ENCODE data around the gene DGKB. TPM values are rescaled to one million over a fixed set of nuclear protein-coding genes. Genes with fewer than 3 reads are reported as not detected.

The DGKB gene
- total RNA-seq, 1 experiment from 2014 or later, result not detected

DNA sequence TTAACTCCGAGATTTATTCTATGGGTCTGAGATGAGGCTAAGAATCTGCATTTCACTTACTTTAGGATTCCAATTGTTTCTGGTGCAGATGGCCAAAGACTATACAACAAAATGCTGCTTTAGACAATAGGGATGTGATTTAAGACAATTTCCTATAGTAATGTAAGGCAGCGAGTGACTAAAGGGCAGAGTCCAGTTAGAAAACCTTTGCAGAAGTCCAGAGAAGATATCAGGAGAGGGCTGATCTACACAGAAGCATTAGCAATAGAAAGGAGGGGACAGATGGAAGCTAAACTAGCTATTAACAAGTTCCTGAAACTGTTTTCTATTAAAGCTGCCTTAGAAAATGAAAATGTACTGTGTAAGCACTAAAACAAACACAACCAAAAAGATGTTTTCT is 398.9 kb downstream of the DGKB start:
- DNase-seq (ENCODE audit: low spot score), result no peak
- POLR2A ChIA-PET (ENCODE audit: low non-redundant PET), result no interaction called here
- no TSS peak for BruUV-seq (replicated peaks)
- Histone ChIP-seq H3K27ac (ENCODE audit: low read depth, low read length, poor library complexity, severe bottlenecking) (no peak overlapping the region), H3K27me3 (replicated peaks; ENCODE audit: insufficient read depth, low read depth, low read length, poor library complexity) (peaks cover 5% of the 10 kb centered on the region), H3K9me3 (ENCODE audit: low read depth, low read length, poor library complexity, severe bottlenecking) (no peaks in the 10 kb centered on the region), H3K36me3 (ENCODE audit: insufficient read depth, low read length, poor library complexity, severe bottlenecking) (no peaks in the 10 kb centered on the region), H3K4me3 (ENCODE audit: low read depth, low read length, poor library complexity, severe bottlenecking) (no peak overlapping the region), H3K4me1 (ENCODE audit: insufficient read depth, low read length, poor library complexity, severe bottlenecking) (no peaks in the 10 kb centered on the region)
- CTCF ChIA-PET, result no interaction called here
- intact Hi-C loops (cut with micrococcal nuclease; ENCODE audit: unreplicated experiment), result no loop called here
- TF ChIP-seq CTCF (conservative IDR thresholded peaks at IDR 0.05; ENCODE audit: low read depth, low read length) (no peak), EZH2 (IDR thresholded peaks at IDR 0.05; ENCODE audit: borderline replicate concordance, low read depth, low read length, poor library complexity, severe bottlenecking) (no peak)

DNA sequence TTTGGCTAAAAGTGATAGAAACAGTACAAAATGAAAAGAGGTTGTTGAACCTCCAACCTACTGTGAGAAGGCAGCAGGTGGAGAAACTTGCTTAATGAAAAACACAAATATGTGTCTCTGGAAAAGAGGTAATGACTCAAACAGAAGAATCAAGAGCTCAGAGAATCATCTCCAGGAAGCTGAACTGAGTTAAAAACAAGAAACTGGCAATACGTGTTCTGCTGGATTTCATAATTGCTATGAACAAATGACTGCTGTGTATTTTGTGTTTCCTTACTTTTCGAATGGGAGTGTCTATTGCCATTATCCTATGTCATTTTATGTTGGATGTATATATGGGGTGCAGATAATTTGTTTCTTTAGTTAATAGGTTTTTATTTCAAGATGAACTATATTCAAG is 401.1 kb downstream of the DGKB start:
- Histone ChIP-seq H3K4me3 (ENCODE audit: low read depth, low read length, poor library complexity, severe bottlenecking) (no peak overlapping the region), H3K9me3 (ENCODE audit: low read depth, low read length, poor library complexity, severe bottlenecking) (no peaks in the 10 kb centered on the region), H3K27ac (ENCODE audit: low read depth, low read length, poor library complexity, severe bottlenecking) (no peak overlapping the region), H3K4me1 (ENCODE audit: insufficient read depth, low read length, poor library complexity, severe bottlenecking) (no peaks in the 10 kb centered on the region), H3K27me3 (replicated peaks; ENCODE audit: insufficient read depth, low read depth, low read length, poor library complexity) (peaks cover 5% of the 10 kb centered on the region), H3K36me3 (ENCODE audit: insufficient read depth, low read length, poor library complexity, severe bottlenecking) (no peaks in the 10 kb centered on the region)
- no peak for DNase-seq (ENCODE audit: low spot score)
- intact Hi-C loops (cut with micrococcal nuclease; ENCODE audit: unreplicated experiment), result no loop called here
- CTCF ChIA-PET, result no interaction called here
- POLR2A ChIA-PET (ENCODE audit: low non-redundant PET), result no interaction called here
- no peak for TF ChIP-seq EZH2 (IDR thresholded peaks at IDR 0.05; ENCODE audit: borderline replicate concordance, low read depth, low read length, poor library complexity, severe bottlenecking)
- TF ChIP-seq CTCF (conservative IDR thresholded peaks at IDR 0.05; ENCODE audit: low read depth, low read length), result no peak
- no TSS peak for BruUV-seq (replicated peaks)

DNA sequence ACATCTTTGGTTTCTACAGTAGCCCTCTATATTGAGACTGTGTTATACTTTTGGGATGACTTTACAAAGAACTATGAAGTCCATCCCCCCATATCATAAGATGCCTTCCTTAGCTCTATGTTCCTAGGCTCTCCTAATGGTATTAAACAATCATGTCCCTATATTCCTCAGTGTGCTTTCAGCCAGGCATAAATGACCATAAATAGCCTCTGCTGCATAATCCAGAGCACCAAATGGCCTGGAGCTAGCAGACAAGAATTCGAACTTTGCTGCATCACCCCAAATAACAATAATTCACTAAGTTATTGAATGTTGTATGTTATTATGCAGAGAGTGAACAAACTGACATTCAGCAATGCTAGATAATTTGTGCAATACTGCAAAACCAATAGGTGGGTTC is 405.2 kb downstream of the DGKB start:
- CTCF ChIA-PET, result no interaction called here
- no peak for DNase-seq (ENCODE audit: low spot score)
- TF ChIP-seq CTCF (conservative IDR thresholded peaks at IDR 0.05; ENCODE audit: low read depth, low read length), result no peak
- Histone ChIP-seq H3K27ac (ENCODE audit: low read depth, low read length, poor library complexity, severe bottlenecking) (no peak overlapping the region), H3K36me3 (ENCODE audit: insufficient read depth, low read length, poor library complexity, severe bottlenecking) (no peaks in the 10 kb centered on the region), H3K9me3 (ENCODE audit: low read depth, low read length, poor library complexity, severe bottlenecking) (no peaks in the 10 kb centered on the region), H3K4me1 (ENCODE audit: insufficient read depth, low read length, poor library complexity, severe bottlenecking) (no peaks in the 10 kb centered on the region), H3K27me3 (replicated peaks; ENCODE audit: insufficient read depth, low read depth, low read length, poor library complexity) (peaks cover 5% of the 10 kb centered on the region), H3K4me3 (ENCODE audit: low read depth, low read length, poor library complexity, severe bottlenecking) (no peak overlapping the region)
- no TSS peak for BruUV-seq (replicated peaks)
- intact Hi-C loops (cut with micrococcal nuclease; ENCODE audit: unreplicated experiment), result no loop called here
- POLR2A ChIA-PET (ENCODE audit: low non-redundant PET), result no interaction called here
